Measurements from ENCODE around the gene GPC1. TPM values are rescaled to one million over a fixed set of nuclear protein-coding genes. Genes with fewer than 3 reads are reported as not detected.

Gene GPC1
- total RNA-seq, 3 donors from 2014 or later: 13.8 to 56.3 (median 21.0) TPM

DNA sequence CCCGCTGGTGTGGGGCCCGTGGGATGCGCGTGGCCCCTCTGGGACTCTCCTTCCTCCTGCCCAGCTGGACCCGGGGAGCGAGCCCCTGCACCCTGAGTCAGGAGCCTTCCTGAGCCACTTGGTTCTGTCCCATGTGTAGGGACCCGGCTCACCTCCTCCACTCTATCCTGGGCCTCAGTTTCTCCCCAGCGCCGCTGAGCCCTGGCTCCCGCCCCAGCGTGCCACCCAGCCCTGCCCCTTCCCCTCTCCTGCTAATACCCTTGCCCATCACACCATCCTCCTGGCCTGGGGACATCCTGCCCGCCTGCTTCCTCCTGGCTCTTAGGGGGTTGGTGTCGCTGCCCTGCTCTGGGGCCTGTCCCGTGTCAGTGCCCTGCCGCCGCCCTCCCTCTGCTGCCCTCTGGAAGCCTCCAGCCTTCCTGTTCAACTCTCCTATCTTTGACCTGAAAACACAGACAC is 24.8 kb downstream of the GPC1 start:
- Histone ChIP-seq H3K27ac (no peak overlapping the region), H3K9me3 (no peaks in the 10 kb centered on the region), H3K4me3 (no peak overlapping the region), H3K27me3 (no peaks in the 10 kb centered on the region), H3K4me1 (peaks cover 3 to 12% of the 10 kb centered on the region in 2 donors), H3K36me3 (no peaks in the 10 kb centered on the region)
- intact Hi-C loops (cut with DNase I; ENCODE audit: low total_unique reads): no loop called here
- TF ChIP-seq, protein P1, sequence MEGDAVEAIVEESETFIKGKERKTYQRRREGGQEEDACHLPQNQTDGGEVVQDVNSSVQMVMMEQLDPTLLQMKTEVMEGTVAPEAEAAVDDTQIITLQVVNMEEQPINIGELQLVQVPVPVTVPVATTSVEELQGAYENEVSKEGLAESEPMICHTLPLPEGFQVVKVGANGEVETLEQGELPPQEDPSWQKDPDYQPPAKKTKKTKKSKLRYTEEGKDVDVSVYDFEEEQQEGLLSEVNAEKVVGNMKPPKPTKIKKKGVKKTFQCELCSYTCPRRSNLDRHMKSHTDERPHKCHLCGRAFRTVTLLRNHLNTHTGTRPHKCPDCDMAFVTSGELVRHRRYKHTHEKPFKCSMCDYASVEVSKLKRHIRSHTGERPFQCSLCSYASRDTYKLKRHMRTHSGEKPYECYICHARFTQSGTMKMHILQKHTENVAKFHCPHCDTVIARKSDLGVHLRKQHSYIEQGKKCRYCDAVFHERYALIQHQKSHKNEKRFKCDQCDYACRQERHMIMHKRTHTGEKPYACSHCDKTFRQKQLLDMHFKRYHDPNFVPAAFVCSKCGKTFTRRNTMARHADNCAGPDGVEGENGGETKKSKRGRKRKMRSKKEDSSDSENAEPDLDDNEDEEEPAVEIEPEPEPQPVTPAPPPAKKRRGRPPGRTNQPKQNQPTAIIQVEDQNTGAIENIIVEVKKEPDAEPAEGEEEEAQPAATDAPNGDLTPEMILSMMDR (IDR thresholded peaks at IDR 0.05): no peak
- TF ChIP-seq POLR2A (IDR thresholded peaks at IDR 0.05): no peak
- no peak for TF ChIP-seq POLR2AphosphoS5 (IDR thresholded peaks at IDR 0.05)
- no peak for DNase-seq (ENCODE audit: low spot score in 2 of 2)

DNA sequence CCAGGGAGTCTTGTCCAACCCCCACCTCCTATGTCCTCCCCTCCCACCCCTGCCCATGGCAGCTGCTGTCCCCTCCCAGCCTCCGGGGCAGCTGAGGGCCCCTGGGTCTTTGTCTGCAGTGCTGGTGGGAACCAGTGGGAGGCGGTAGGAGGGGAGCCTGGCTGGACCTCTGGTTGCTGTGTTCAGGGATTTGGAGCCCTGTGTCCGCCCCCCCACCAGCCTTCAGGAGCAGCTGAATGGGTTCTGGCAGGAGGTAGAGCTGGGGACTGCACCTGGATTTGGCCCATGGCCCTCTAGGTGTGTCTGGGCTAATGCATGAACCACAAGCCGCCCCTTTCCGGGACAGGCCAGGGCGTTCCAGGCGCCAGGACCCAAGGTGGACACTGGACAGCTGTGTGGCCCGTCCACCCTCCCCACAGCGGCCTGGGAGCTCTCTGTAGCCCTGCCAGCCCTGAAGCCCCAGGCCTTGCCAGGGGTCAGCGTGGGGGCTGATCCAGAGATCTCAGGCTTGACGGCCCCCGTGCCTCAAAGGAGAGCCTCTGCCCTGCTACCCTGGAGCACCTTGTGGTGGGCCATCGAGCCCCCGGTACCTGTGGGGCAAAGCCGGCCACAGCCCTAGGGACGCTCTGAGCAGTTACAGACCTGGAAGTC is 25.4 kb downstream of the GPC1 start:
- Histone ChIP-seq H3K4me1 (peaks cover 0 to 5% of the 10 kb centered on the region in 2 donors), H3K9me3 (no peaks in the 10 kb centered on the region), H3K27ac (no peak overlapping the region), H3K36me3 (no peaks in the 10 kb centered on the region), H3K27me3 (no peaks in the 10 kb centered on the region), H3K4me3 (no peak overlapping the region)
- intact Hi-C loops (cut with DNase I; ENCODE audit: low total_unique reads): no loop called here
- TF ChIP-seq, protein P1 (IDR thresholded peaks at IDR 0.05): no peak
- TF ChIP-seq POLR2A (IDR thresholded peaks at IDR 0.05) (no peak), POLR2AphosphoS5 (IDR thresholded peaks at IDR 0.05) (no peak)
- no peak for DNase-seq (ENCODE audit: low spot score in 2 of 2)

DNA sequence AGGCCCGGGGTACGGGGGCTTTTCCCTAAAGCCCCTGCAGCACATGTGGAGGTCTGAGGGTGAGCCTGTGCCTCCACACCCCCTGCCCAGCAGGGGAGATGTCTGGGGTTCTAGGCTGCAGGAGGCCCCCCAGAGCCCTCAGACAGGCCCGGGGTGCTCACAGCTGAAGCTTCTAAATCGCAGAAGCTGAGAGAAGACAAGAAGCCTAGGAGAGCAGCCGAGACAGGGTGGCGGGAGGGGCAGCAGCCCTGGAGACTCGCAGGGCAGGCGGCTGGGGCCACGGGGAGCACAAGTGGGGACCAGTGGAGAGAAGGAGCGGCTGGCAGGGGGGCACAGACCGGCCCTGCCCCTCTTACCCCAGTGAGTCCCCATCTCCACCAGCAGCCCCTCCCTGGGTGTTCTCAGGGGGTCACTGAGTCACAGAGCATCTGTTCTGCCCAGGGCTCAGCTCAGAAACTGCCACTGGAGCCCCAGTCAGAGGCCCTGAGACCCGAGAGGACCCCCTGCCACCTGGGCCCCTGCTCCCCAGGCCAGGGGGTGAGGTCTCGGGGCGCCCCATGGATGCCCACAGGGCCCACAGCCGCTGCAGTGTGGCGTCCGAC is 26.1 kb downstream of the GPC1 start:
- TF ChIP-seq, protein P1 (IDR thresholded peaks at IDR 0.05): no peak
- TF ChIP-seq POLR2AphosphoS5 (IDR thresholded peaks at IDR 0.05) (no peak), POLR2A (IDR thresholded peaks at IDR 0.05) (no peak)
- Histone ChIP-seq H3K36me3 (no peaks in the 10 kb centered on the region), H3K4me1 (no peaks in the 10 kb centered on the region), H3K27me3 (no peaks in the 10 kb centered on the region), H3K27ac (no peak overlapping the region), H3K4me3 (no peak overlapping the region), H3K9me3 (no peaks in the 10 kb centered on the region)
- intact Hi-C loops (cut with DNase I; ENCODE audit: low total_unique reads): no loop called here
- peak in 1 of 2 donors; percentile 45 for DNase-seq (ENCODE audit: low spot score in 2 of 2)

DNA sequence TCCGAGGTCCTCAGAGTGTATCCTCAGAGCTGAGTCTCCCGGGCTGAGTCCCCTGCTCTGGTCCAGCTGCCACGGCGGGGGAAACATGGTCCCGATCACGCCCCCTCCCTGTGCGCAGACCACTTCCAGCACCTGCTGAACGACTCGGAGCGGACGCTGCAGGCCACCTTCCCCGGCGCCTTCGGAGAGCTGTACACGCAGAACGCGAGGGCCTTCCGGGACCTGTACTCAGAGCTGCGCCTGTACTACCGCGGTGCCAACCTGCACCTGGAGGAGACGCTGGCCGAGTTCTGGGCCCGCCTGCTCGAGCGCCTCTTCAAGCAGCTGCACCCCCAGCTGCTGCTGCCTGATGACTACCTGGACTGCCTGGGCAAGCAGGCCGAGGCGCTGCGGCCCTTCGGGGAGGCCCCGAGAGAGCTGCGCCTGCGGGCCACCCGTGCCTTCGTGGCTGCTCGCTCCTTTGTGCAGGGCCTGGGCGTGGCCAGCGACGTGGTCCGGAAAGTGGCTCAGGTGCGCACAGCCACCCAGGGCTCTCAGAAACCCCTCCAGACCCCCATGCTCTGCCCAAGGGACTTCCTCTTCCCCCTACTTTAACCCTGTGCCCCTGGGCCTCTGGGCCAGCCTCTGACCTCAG is 26.7 kb downstream of the GPC1 start:
- Histone ChIP-seq H3K36me3 (no peaks in the 10 kb centered on the region), H3K27me3 (no peaks in the 10 kb centered on the region), H3K9me3 (no peaks in the 10 kb centered on the region), H3K27ac (no peak overlapping the region), H3K4me1 (no peaks in the 10 kb centered on the region), H3K4me3 (no peak overlapping the region)
- DNase-seq (ENCODE audit: low spot score in 2 of 2): peak in 1 of 2 donors; percentile 49
- TF ChIP-seq POLR2AphosphoS5 (IDR thresholded peaks at IDR 0.05) (no peak), POLR2A (IDR thresholded peaks at IDR 0.05) (no peak)
- TF ChIP-seq, protein P1 (IDR thresholded peaks at IDR 0.05): no peak
- intact Hi-C loops (cut with DNase I; ENCODE audit: low total_unique reads): no loop called here

DNA sequence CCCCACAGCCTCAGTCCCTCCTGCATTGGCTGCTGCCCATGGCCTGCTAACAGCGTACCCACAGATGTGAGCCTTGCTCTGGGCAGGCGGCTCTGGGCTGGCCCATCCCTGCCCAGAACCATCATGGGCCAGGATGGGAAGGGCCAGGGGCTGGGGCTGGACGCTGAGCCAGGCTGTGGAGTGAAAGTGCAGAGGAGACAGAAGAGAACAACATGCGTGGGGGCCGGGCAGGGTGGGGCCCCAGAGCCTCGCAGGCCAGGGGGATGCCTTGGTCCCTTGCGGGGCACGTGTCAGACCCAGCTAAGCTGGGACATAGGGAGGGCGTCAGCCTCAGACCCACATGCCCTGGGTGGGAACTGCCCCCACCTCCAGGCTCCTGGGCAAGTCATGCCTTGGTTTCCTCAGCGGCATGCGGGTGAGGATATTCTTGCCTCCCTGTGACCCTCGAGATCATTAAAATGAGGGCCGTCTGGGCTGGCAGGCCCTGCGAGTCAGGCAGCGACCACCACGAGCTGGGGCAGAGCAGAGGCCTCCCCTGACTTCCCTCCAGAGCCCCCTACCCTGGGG is 27.3 kb downstream of the GPC1 start:
- Histone ChIP-seq H3K27me3 (no peaks in the 10 kb centered on the region), H3K4me3 (no peak overlapping the region), H3K27ac (no peak overlapping the region), H3K36me3 (no peaks in the 10 kb centered on the region), H3K4me1 (no peaks in the 10 kb centered on the region), H3K9me3 (no peaks in the 10 kb centered on the region)
- intact Hi-C loops (cut with DNase I; ENCODE audit: low total_unique reads): no loop called here
- DNase-seq (ENCODE audit: low spot score in 2 of 2): peak in 1 of 2 donors; percentile 13
- TF ChIP-seq, protein P1 (IDR thresholded peaks at IDR 0.05): no peak
- TF ChIP-seq POLR2A (IDR thresholded peaks at IDR 0.05) (no peak), POLR2AphosphoS5 (IDR thresholded peaks at IDR 0.05) (no peak)
